ENCODE data around the gene ZMYM4.
A peak's percentile ranks its signal among the peaks of the same experiment; 100 is the strongest.

ZMYM4 gene

GRCh38 chr1:35268282-35269200, at the start of gene ZMYM4:
TSS of gene ZMYM4 (plus strand) at chr1:35268709. CDS start at chr1:35269047, 338 bp downstream.
- DNase-seq (ENCODE audit: low read depth): peak; percentile 98
- peak; percentile 35 for TF ChIP-seq POLR2A (IDR thresholded peaks at IDR 0.05; ENCODE audit: extremely low read depth, insufficient read length)
- no peak; the same call in 1 of the 2 replicates for TF ChIP-seq MAX (IDR thresholded peaks at IDR 0.05; ENCODE audit: low read depth, low read length)
- peak; percentile 62; the same call in 1 of the 2 replicates for TF ChIP-seq MYC (IDR thresholded peaks at IDR 0.05; ENCODE audit: low read depth, low read length)

GRCh38 chr1:35220976-35221375, 47.5 kb upstream of the ZMYM4 start:
- H3K4me3 ChIP-seq (ENCODE audit: low read depth, low read length): no peak overlapping the region
- TF ChIP-seq CTCF (IDR thresholded peaks at IDR 0.05; ENCODE audit: low read depth, low read length): peak; percentile 51
- no peak for TF ChIP-seq MYC (IDR thresholded peaks at IDR 0.05; ENCODE audit: low read depth, low read length)
- peak; percentile 45 for DNase-seq (ENCODE audit: low read depth)

More at GRCh38 chr1:35268282-35269200, at the start of gene ZMYM4:
- H3K4me3 ChIP-seq (ENCODE audit: low read depth, low read length): peak within 1 kb of the TSS; percentile 97

- TF ChIP-seq MAX (IDR thresholded peaks at IDR 0.05; ENCODE audit: low read depth, low read length) (no peak), CTCF (IDR thresholded peaks at IDR 0.05; ENCODE audit: low read depth, low read length) (no peak), MYC (IDR thresholded peaks at IDR 0.05; ENCODE audit: low read depth, low read length) (no peak), POLR2A (IDR thresholded peaks at IDR 0.05; ENCODE audit: extremely low read depth, insufficient read length) (no peak)
- DNase-seq (ENCODE audit: low read depth): no peak
- H3K4me3 ChIP-seq (ENCODE audit: low read depth, low read length): no peak overlapping the region
Observed at GRCh38 chr1:35222322-35223083, 46.0 kb upstream of the ZMYM4 start.

GRCh38 chr1:35223084-35223630, 45.4 kb upstream of the ZMYM4 start:
- no peak for DNase-seq (ENCODE audit: low read depth)
- no peak for TF ChIP-seq POLR2A (IDR thresholded peaks at IDR 0.05; ENCODE audit: extremely low read depth, insufficient read length)
- TF ChIP-seq CTCF (IDR thresholded peaks at IDR 0.05; ENCODE audit: low read depth, low read length): no peak
- TF ChIP-seq MAX (IDR thresholded peaks at IDR 0.05; ENCODE audit: low read depth, low read length): no peak
- no peak for TF ChIP-seq MYC (IDR thresholded peaks at IDR 0.05; ENCODE audit: low read depth, low read length)
- no peak overlapping the region for H3K4me3 ChIP-seq (ENCODE audit: low read depth, low read length)

GRCh38 chr1:35226546-35226945, 42.0 kb upstream of the ZMYM4 start:
- DNase-seq (ENCODE audit: low read depth): no peak
- TF ChIP-seq CTCF (IDR thresholded peaks at IDR 0.05; ENCODE audit: low read depth, low read length): no peak
- TF ChIP-seq POLR2A (IDR thresholded peaks at IDR 0.05; ENCODE audit: extremely low read depth, insufficient read length): no peak
- TF ChIP-seq MYC (IDR thresholded peaks at IDR 0.05; ENCODE audit: low read depth, low read length): no peak
- TF ChIP-seq MAX (IDR thresholded peaks at IDR 0.05; ENCODE audit: low read depth, low read length): no peak
- no peak overlapping the region for H3K4me3 ChIP-seq (ENCODE audit: low read depth, low read length)

All from NB4 (cell line).